ENCODE data around the gene NALCN. TPM values are rescaled to one million over a fixed set of nuclear protein-coding genes. Genes with fewer than 3 reads are reported as not detected.

Gene NALCN
- total RNA-seq, 1 experiment from 2014 or later, result 1.2 TPM

DNA sequence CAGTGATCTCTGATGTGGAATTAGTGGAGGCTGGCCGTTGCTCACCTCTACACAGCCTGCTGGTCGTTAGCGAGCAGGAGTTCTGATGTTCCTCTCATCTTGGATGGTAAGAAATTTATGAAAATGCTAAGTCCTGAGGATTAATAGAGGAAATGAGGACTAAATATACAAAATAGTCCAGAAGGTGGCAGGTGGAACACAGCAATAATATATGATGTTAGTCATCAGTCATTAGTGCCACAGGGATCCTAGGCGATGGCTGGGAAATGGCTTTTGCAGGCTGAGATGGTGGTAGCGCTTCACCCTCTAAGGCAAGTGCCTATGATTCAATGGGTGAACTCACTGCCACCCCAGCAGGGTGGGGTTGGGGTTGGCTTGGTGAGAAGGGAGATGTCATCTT is 403.1 kb downstream of the NALCN start:
- DNase-seq (ENCODE audit: low read depth in 1 of 2, low spot score in 2 of 2), result no peak
- Histone ChIP-seq H3K27ac (no peak overlapping the region), H3K9me3 (replicated peaks) (no peaks in the 10 kb centered on the region), H3K36me3 (no peaks in the 10 kb centered on the region), H3K27me3 (replicated peaks) (no peaks in the 10 kb centered on the region), H3K4me1 (replicated peaks) (no peaks in the 10 kb centered on the region), H3K4me3 (no peak overlapping the region)

- Histone ChIP-seq H3K4me1 (replicated peaks) (no peaks in the 10 kb centered on the region), H3K4me3 (no peak overlapping the region), H3K9me3 (replicated peaks) (no peaks in the 10 kb centered on the region), H3K27ac (no peak overlapping the region), H3K27me3 (replicated peaks) (no peaks in the 10 kb centered on the region), H3K36me3 (no peaks in the 10 kb centered on the region)
- DNase-seq (ENCODE audit: low read depth in 1 of 2, low spot score in 2 of 2), result no peak
Observed at GRCh38 chr13:101010100-101010499, 406.2 kb downstream of the NALCN start.

DNA sequence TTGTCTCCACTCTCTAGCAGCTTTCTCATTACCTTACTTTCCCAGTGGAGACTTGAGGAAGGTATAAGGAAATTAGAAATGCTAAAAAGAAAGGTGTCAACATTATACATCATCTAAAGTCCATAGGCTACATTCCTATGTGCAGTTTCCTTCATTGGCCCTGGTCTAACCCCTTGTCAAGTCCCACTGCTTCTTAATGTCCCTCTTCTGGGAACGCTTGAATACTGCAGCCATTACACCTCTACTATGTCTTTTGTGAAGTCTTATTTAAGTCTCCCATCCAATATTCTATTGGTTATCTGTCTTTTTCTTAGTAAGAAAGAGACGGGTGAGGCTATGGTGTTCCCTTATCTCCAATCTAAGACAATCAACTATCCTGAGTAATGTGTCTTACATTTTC is 409.1 kb downstream of the NALCN start:
- Histone ChIP-seq H3K4me3 (no peak overlapping the region), H3K27ac (no peak overlapping the region), H3K36me3 (no peaks in the 10 kb centered on the region), H3K27me3 (replicated peaks) (no peaks in the 10 kb centered on the region), H3K9me3 (replicated peaks) (no peaks in the 10 kb centered on the region), H3K4me1 (replicated peaks) (no peaks in the 10 kb centered on the region)
- DNase-seq (ENCODE audit: low read depth in 1 of 2, low spot score in 2 of 2), result no peak

Other genes with a start within 250 kb of the NALCN start
- 63.3 and 100 TPM in 2 replicates for gene ITGBL1, start 36.2 kb upstream of the NALCN start, total RNA-seq (2014; rRNA removed; shearing (Covaris generic))

Data from SJSA1 (cell line).